Stimulated activated CD8-positive, alpha-beta memory T cell treated with anti-CD3 and anti-CD28 coated beads, Interleukin-15, amount 100 ng/mL, for 24 hours (primary cell): Measurements from ENCODE around the gene PFDN4.

Experiments used
- DNase-seq: peaks from one replicate; pipeline ENCODE4 v3.0.0-alpha.2; 2020; ENCODE audit warnings: low read depth

The PFDN4 gene

GRCh38 chr20:54200487-54201267 is 7.2 kb upstream of the PFDN4 start:
- no peak for DNase-seq

GRCh38 chr20:54201268-54201846 is 6.5 kb upstream of the PFDN4 start:
- no peak for DNase-seq

GRCh38 chr20:54203281-54203680 is 4.6 kb upstream of the PFDN4 start:
- DNase-seq: no peak

- no peak for DNase-seq
Observed at GRCh38 chr20:54204063-54204462, 3.8 kb upstream of the PFDN4 start.

GRCh38 chr20:54204481-54204880 is 3.4 kb upstream of the PFDN4 start:
- no peak for DNase-seq

- no peak for DNase-seq
Observed at GRCh38 chr20:54205450-54205849, 2.4 kb upstream of the PFDN4 start.

GRCh38 chr20:54207053-54207742 is 689 bp upstream of the PFDN4 start:
- DNase-seq: no peak

- no peak for DNase-seq
Observed at GRCh38 chr20:54208548-54209176, 775 bp downstream of the PFDN4 start.

- no peak for DNase-seq
Observed at GRCh38 chr20:54209216-54209813, 1.4 kb downstream of the PFDN4 start.

GRCh38 chr20:54212226-54212625 is 4.3 kb downstream of the PFDN4 start:
- DNase-seq: no peak

GRCh38 chr20:54212871-54213270 is 5.0 kb downstream of the PFDN4 start:
- DNase-seq: no peak

GRCh38 chr20:54214566-54214965 is 6.7 kb downstream of the PFDN4 start:
- DNase-seq: no peak

GRCh38 chr20:54215157-54215789 is 7.4 kb downstream of the PFDN4 start:
- DNase-seq: no peak

GRCh38 chr20:54217762-54218161 is 9.9 kb downstream of the PFDN4 start:
- DNase-seq: no peak

GRCh38 chr20:54218470-54218869 is 10.6 kb downstream of the PFDN4 start:
- no peak for DNase-seq

- no peak for DNase-seq
Observed at GRCh38 chr20:54219751-54220426, 12.0 kb downstream of the PFDN4 start.

GRCh38 chr20:54220722-54221121 is 12.8 kb downstream of the PFDN4 start:
- no peak for DNase-seq

GRCh38 chr20:54221353-54221752 is 13.5 kb downstream of the PFDN4 start:
- no peak for DNase-seq

- no peak for DNase-seq
Observed at GRCh38 chr20:54221996-54222890, 14.4 kb downstream of the PFDN4 start.

GRCh38 chr20:54223285-54223684 is 15.4 kb downstream of the PFDN4 start:
- no peak for DNase-seq
